AG09309 (cell line): ENCODE measurements around the gene MAN1A1.

Source experiments
- DNase-seq: peaks from one replicate; pipeline ENCODE4 v3.0.0-alpha.2; 2010; ENCODE audit warnings: low read depth
- H3K4me3 ChIP-seq: 2 replicates; pipeline ENCODE4 v1.5.1; 2011; ENCODE audit warnings: mild to moderate bottlenecking, low read depth, low read length, moderate library complexity; ENCODE audit not compliant: control insufficient read depth
- TF ChIP-seq, protein P1 (sequence below): IDR thresholded peaks from 2 replicates; pipeline ENCODE4 v1.5.1; 2011; ENCODE audit warnings: mild to moderate bottlenecking, low read depth, low read length, inconsistent platforms; ENCODE audit not compliant: insufficient read depth, control insufficient read depth; ENCODE audit errors: missing control alignments

The MAN1A1 gene

DNA sequence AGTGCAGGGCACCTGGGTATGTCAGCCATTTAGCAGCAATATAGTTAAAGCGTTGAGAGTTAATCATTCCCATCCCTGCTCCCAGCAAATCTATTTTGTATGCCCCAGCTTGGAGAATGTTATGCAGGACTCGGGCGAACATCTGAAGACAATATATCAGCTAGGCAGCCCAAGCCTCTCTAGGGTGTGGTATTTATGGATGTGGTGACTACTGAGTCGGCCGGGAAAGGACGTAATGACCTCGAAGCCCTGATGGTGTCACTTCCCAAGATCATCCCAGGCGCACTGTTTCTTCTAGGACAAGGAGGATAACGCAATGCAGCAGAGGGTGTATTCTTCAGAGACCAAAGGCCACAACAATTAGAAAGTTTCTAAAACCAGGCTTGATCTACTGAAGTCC is 207.5 kb downstream of the MAN1A1 start:
- no peak overlapping the region for H3K4me3 ChIP-seq
- DNase-seq = no peak
- TF ChIP-seq, protein P1, sequence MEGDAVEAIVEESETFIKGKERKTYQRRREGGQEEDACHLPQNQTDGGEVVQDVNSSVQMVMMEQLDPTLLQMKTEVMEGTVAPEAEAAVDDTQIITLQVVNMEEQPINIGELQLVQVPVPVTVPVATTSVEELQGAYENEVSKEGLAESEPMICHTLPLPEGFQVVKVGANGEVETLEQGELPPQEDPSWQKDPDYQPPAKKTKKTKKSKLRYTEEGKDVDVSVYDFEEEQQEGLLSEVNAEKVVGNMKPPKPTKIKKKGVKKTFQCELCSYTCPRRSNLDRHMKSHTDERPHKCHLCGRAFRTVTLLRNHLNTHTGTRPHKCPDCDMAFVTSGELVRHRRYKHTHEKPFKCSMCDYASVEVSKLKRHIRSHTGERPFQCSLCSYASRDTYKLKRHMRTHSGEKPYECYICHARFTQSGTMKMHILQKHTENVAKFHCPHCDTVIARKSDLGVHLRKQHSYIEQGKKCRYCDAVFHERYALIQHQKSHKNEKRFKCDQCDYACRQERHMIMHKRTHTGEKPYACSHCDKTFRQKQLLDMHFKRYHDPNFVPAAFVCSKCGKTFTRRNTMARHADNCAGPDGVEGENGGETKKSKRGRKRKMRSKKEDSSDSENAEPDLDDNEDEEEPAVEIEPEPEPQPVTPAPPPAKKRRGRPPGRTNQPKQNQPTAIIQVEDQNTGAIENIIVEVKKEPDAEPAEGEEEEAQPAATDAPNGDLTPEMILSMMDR = no peak

DNA sequence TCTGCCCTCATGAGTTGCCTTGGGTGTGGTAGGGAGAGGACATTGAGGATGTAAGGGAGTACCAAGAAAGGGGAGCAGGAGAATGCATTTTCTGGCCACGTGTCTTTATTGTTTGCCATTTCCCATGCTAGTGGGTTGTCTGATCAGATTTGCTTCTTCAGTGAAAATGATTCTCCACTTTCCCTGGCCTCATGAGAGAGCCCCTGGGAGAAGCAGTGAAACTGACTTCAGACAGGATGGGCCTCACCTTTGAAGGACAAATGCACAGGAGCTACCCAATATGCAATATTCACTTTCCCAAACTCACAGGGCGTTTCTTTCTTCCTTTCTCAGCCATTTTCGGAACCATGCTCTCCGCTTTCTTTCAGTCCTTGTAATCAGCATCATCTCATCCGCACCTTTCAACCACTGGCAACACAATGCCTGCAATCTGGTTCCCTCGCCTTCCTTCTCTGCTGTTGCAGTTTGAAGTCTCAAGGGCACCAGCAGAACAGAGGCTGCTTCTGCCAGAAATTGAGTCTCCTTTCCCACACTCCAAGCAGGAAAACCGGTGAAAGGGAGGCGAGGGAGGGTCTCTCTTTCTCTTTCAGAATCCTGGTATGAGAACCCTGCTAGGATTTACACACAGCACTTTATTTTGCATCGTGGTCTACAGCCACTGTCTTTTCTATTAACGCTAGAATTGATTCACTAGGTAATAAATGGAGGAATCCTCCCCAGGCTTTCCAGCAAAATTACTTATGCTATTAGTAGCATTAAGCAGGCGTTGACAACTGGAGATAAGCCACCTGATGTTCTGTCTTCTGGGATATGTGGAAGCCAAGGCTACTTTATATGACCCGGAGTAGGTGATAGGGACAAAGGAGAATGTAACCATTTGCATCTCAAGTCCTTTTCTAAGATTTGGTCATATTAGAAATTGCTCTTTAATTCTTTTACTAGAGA is 209.1 kb downstream of the MAN1A1 start:
- TF ChIP-seq, protein P1 = no peak
- DNase-seq = no peak
- H3K4me3 ChIP-seq = no peak overlapping the region

DNA sequence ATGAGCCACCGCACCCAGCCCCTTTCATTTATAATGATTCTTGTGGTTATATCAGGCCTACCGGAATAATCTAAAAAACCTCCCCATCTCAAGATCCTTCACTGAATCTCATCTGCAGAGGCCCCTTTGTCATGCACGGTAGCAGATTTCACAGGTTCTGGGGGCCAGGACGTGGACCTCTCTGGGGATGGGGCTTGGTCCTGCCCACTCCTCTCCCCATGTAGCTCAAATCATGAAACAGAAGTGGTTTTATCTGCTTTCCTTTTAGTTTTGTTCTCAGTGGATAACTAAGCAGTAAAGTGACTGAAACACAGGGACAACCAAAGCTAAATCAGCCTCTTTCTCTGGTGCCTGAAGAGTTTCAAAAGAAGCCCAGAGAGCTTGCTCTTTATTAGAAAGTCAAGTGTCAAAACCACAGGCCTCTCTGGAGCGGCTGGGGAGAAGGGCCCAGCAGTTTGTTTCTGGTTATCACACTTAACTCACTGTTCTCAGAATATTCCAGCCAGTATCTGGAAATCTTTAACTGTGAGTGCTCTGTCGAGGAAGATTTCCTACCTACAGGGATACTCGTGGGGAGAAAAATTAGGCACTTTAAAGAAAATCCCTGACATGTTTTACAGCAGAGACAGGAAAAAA is 210.5 kb downstream of the MAN1A1 start:
- no peak for DNase-seq
- TF ChIP-seq, protein P1 = no peak
- H3K4me3 ChIP-seq = no peak overlapping the region

DNA sequence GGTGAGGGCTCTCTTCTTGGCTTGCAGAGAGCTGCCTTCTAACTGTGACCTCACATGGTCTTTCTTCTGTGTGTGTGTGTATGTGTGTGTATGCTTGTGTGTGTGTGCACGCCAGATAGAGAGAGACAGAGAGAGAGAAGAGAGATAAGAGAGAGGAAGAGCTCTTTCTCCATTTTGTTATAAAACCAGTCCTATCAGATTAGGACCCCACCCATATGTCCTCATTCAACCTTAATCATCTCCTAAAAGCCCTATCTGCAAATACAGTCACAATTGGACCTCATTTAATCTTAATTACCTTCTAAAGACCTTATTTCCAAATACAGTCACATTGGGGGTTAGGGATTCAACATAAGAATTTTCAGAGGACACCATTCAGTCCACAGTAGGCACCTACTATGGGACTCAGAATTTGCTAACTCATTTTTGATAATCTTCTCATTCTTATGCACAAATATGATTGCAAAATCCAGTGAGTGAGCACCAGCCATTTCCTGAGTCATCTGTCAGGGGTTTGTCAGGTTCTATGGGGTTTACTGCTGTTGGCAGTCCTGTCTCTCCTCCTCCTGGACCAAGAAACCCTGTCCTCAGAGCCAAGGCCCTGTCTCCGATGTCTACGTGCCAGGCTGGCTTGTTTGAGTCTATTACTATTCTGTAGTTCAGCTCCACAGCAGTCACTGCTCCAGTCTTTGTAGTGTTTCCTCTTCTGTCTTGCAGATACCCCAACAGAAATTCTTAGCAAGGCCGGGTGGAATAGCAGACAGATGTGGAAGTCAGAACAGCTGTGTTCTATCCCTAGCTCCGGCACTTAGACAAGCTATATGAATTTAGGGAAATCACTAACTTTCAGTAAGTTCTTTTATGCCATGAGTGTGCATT is 212.1 kb downstream of the MAN1A1 start:
- DNase-seq = no peak
- TF ChIP-seq, protein P1 = no peak

DNA sequence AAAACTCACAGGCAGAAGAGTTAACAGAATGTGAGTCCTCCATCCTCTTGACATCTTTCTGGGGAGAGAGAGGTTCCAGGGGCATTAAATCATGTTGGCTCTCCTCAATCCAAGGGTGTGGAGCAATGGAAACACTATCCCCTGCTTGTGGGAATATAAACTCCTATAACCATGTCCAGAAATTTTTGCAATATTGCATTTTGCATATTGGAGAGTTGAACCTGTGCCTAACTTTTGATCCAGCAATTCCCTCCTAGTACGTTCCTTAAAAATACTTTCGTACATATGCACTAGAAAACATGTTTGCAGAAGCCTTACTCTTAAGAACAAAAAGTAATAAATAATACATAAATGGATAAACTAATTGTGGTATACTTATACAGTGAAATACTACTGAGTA is 214.8 kb downstream of the MAN1A1 start:
- TF ChIP-seq, protein P1 = no peak
- H3K4me3 ChIP-seq = no peak overlapping the region
- DNase-seq = no peak

More for the DNA sequence above, 212.1 kb downstream of the MAN1A1 start:
- H3K4me3 ChIP-seq = no peak overlapping the region

DNA sequence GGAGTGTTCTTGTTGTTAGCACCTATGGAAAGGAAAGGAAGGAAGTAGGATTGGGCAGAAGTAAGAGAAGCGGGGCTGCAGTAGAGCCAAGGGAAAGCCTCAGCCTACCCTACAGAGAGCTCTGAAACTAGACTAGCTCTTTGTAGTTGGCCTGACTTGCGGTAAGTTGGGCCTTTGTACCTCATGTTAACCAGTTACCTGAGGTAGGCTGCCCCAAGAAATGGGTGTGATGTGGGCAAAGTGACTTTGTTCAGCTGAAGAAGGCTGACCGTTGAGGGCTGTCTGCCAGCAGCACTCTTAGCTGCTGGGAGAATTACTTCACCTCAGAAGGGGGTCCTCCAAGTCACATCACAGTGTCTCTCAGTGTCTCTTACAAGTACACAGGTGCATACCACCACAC is 216.2 kb downstream of the MAN1A1 start:
- H3K4me3 ChIP-seq = no peak overlapping the region
- TF ChIP-seq, protein P1 = no peak
- DNase-seq = no peak
